ENCODE measurements around the gene DCAKD. TPM values are rescaled to one million over a fixed set of nuclear protein-coding genes. Genes with fewer than 3 reads are reported as not detected.

Gene DCAKD
- total RNA-seq, 5 donors from 2014 or later (not counting 1 experiment from before 2014, with no cell fraction given), result 18.7 to 40.7 (median 29.7) TPM

DNA sequence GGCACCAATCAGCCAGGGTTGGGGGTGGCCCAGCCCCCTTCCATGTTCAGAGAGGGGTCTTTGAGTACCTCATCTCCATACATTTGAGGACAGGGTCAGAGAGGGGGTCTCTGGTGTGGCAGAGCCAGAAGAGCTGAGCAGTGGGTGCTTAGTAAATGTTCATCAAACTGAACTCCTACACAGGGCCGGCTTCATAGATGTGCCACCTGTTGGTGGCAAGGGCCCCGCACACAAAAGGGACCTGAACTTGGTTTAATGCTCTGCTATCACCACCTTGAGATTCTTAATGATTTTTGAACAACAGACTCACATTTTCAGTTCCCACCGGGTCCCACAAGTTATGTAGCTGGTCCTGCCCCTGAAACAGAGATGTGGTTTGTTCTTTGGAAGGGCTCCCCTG, 74.4 kb downstream of the DCAKD start:
- no peaks in the 10 kb centered on the region for H3K36me3 Mint-ChIP-seq
- ChIA-PET CTCF (no interaction called here), POLR2A (interaction anchor here in 1 of 2 donors (0.7 kb wide), 1 partner anchor 9 kb away, joined by 3 read pairs; the partner anchor contains the start of gene C1QL1)
- H3K4me3 Mint-ChIP-seq, result no peak overlapping the region
- H3K4me3 ChIP-seq (ENCODE audit: control insufficient read depth in 1 of 2, extremely low read depth in 1 of 2, low read length in 1 of 2), result no peak overlapping the region
- DNase-seq (no peak), ATAC-seq (replicated peaks in 1 of 4) (no peak)
- no peaks in the 10 kb centered on the region for H3K9me3 Mint-ChIP-seq
- H3K27me3 Mint-ChIP-seq, result peaks cover 25 to 40% of the 10 kb centered on the region in 2 donors
- no peaks in the 10 kb centered on the region for H3K9me3 ChIP-seq
- no peaks in the 10 kb centered on the region for H3K36me3 ChIP-seq (ENCODE audit: control insufficient read depth in 2 of 2, extremely low read depth in 1 of 2, insufficient read depth in 1 of 2, low read length in 1 of 2)
- H3K4me1 Mint-ChIP-seq, result peaks cover 3 to 4% (median 3%) of the 10 kb centered on the region in 3 donors
- H3K4me1 ChIP-seq (ENCODE audit: control insufficient read depth in 1 of 2, extremely low read depth in 1 of 2, insufficient read depth in 2 of 2, low read length in 2 of 2), result no peaks in the 10 kb centered on the region
- H3K27ac Mint-ChIP-seq, result no peak overlapping the region
- 70% methylated on average over 2 of the region's 3 CpGs for WGBS (ENCODE audit: insufficient coverage)
- peaks cover 0 to 58% of the 10 kb centered on the region in 2 experiments for H3K27me3 ChIP-seq (replicated peaks in 1 of 2; ENCODE audit: control insufficient read depth in 2 of 2, extremely low read depth in 1 of 2, insufficient read depth in 2 of 2, low read length in 1 of 2)
- H3K27ac ChIP-seq (ENCODE audit: low read length), result no peak overlapping the region

DNA sequence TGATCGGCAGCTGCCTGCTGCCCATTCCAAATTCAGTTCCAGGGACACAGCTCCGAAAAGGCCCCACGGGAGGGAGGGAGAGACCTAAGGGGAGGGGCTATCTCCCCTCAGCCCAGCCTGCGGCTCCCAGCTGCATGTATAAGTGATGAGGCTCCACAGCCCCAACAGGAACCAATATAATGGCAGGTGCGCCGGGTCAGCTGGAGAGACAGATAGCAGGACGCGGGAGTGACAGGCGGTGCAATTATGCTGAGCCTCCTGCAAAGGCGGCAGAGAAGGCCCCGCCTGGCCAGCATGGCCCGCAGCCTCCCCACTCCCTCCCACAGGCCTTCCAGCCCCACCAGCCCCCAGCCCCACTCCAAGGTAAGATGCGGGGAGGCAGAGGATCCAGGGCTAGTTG, 75.2 kb downstream of the DCAKD start:
- no peak overlapping the region for H3K27ac ChIP-seq (ENCODE audit: low read length)
- no peaks in the 10 kb centered on the region for H3K9me3 ChIP-seq
- peaks cover 0 to 56% of the 10 kb centered on the region in 2 experiments for H3K27me3 ChIP-seq (replicated peaks in 1 of 2; ENCODE audit: control insufficient read depth in 2 of 2, extremely low read depth in 1 of 2, insufficient read depth in 2 of 2, low read length in 1 of 2)
- H3K4me1 ChIP-seq (ENCODE audit: control insufficient read depth in 1 of 2, extremely low read depth in 1 of 2, insufficient read depth in 2 of 2, low read length in 2 of 2), result no peaks in the 10 kb centered on the region
- DNase-seq (no peak), ATAC-seq (replicated peaks in 1 of 4) (no peak)
- H3K36me3 ChIP-seq (ENCODE audit: control insufficient read depth in 2 of 2, extremely low read depth in 1 of 2, insufficient read depth in 1 of 2, low read length in 1 of 2), result no peaks in the 10 kb centered on the region
- ChIA-PET POLR2A (interaction anchor here in 1 of 2 donors (0.7 kb wide), 1 partner anchor 8 kb away, joined by 3 read pairs; the partner anchor contains the start of gene C1QL1), CTCF (no interaction called here)
- no peak overlapping the region for H3K4me3 Mint-ChIP-seq
- H3K4me1 Mint-ChIP-seq, result peaks cover 5 to 9% (median 5%) of the 10 kb centered on the region in 3 donors
- no peak overlapping the region for H3K27ac Mint-ChIP-seq
- no peak overlapping the region for H3K4me3 ChIP-seq (ENCODE audit: control insufficient read depth in 1 of 2, extremely low read depth in 1 of 2, low read length in 1 of 2)
- H3K27me3 Mint-ChIP-seq, result peaks cover 25 to 36% of the 10 kb centered on the region in 2 donors
- no peaks in the 10 kb centered on the region for H3K9me3 Mint-ChIP-seq
- no peaks in the 10 kb centered on the region for H3K36me3 Mint-ChIP-seq
- WGBS (ENCODE audit: insufficient coverage), result 85% methylated on average over 5 of the region's 13 CpGs

Other genes starting within 250 kb of the DCAKD start
- gene GJC1, start 221.3 kb downstream of the DCAKD start, total RNA-seq, result under 1 TPM in 3 of 5 donors, not detected in 2; 0.09 to 0.93 (median 0.30) TPM
- gene HIGD1B, start 203.7 kb downstream of the DCAKD start, total RNA-seq, result not detected
- 100 to 1,000 TPM in 2 of 5 donors, 10 to 100 TPM in 3; 83.1 to 127 (median 96.0) TPM for gene EFTUD2, start 152.2 kb downstream of the DCAKD start, total RNA-seq
- not detected for gene GFAP, start 136.1 kb downstream of the DCAKD start, total RNA-seq
- 1 to 10 TPM in 1 of 5 donors, under 1 TPM in 4; 0.37 to 1.2 (median 0.62) TPM for gene KIF18B, start 103.9 kb downstream of the DCAKD start, total RNA-seq
- gene C1QL1, start 83.3 kb downstream of the DCAKD start, total RNA-seq, result not detected
- gene NMT1, start 9.7 kb upstream of the DCAKD start, total RNA-seq, result 100 to 1,000 TPM in 3 of 5 donors, 10 to 100 TPM in 2; 79.5 to 139 (median 125) TPM
- 1 to 10 TPM; 3.1 to 9.9 (median 4.8) TPM for gene PLCD3, start 80.9 kb upstream of the DCAKD start, total RNA-seq
- 10 to 100 TPM; 28.4 to 48.5 (median 38.9) TPM for gene ACBD4, start 84.1 kb upstream of the DCAKD start, total RNA-seq
- 10 to 100 TPM; 32.3 to 55.9 (median 34.5) TPM for gene HEXIM1, start 96.8 kb upstream of the DCAKD start, total RNA-seq
- gene HEXIM2, start 110.2 kb upstream of the DCAKD start, total RNA-seq, result 1 to 10 TPM; 2.0 to 5.8 (median 3.3) TPM
- gene FMNL1, start 170.3 kb upstream of the DCAKD start, total RNA-seq, result 100 to 1,000 TPM; 362 to 473 (median 457) TPM
- under 1 TPM in 4 of 5 donors, not detected in 1; 0.37 to 0.55 (median 0.42) TPM for gene SPATA32, start 210.5 kb upstream of the DCAKD start, total RNA-seq